ENCODE measurements around the gene ZFYVE28.
A peak's percentile ranks its signal among the peaks of the same experiment; 100 is the strongest.

The ZFYVE28 gene

DNA sequence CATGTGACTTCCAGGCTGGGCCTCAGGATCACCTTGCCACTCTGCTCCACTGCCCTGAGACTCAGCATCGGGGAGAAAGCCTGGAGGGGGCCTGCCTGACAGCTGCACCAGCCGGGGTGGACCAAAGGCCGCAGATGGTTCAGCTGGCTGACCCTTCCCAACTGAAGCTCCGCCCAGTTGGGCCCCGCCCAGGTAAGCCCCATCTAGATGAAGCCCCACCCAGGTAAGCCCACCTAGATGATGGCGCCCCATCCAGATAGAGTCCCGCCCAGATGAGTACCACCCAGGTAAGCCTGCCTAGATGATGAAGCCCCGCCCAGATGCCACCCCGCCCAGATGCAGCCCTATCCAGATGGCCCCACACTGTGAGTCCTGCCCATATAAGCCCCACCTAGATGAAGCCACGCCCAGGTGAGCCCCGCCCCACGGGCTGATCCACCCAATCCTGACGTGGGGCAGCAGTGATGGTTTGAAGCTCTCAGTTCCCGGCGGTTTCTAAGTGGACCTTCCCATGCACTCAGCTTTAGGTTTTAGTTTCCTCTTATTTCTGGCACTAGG lies 10.0 kb downstream of the ZFYVE28 start:
- no peak overlapping the region for H3K27ac ChIP-seq (ENCODE audit: insufficient read depth in 1 of 2, low read depth in 1 of 2, low read length in 2 of 2, poor library complexity in 1 of 2, severe bottlenecking in 2 of 2)
- no peaks in the 10 kb centered on the region for H3K36me3 ChIP-seq (ENCODE audit: control insufficient read depth in 4 of 4, insufficient read depth in 4 of 4, low read length in 3 of 4)
- DNase-seq: no peak
- H3K27me3 ChIP-seq (replicated peaks in 2 of 5; ENCODE audit: control insufficient read depth in 4 of 5, insufficient read depth in 5 of 5, low read length in 4 of 5): peaks cover 0 to 5% (median 3%) of the 10 kb centered on the region in 5 experiments
- H3K9me3 ChIP-seq (ENCODE audit: control extremely low read depth in 1 of 5, control insufficient read depth in 4 of 5, insufficient read depth in 2 of 5, low read depth in 1 of 5, low read length in 4 of 5): no peaks in the 10 kb centered on the region
- ChIA-PET CTCF (interaction anchor here (1.0 kb wide), 1 partner anchor 60 kb away, joined by 3 read pairs; the partner anchor contains the start of gene RNF4), POLR2A (no interaction called here)
- 92% methylated on average over 14 of the region's 15 CpGs for WGBS (ENCODE audit: insufficient coverage)
- peaks cover 5 to 18% (median 16%) of the 10 kb centered on the region in 4 experiments for H3K4me1 ChIP-seq (ENCODE audit: control extremely low read depth in 1 of 4, control insufficient read depth in 4 of 4, insufficient read depth in 4 of 4, low read length in 3 of 4)
- no peak overlapping the region for H3K4me3 ChIP-seq (ENCODE audit: control insufficient read depth in 1 of 7, extremely low read depth in 1 of 7, insufficient read depth in 4 of 7, low read depth in 2 of 7, low read length in 6 of 7)

DNA sequence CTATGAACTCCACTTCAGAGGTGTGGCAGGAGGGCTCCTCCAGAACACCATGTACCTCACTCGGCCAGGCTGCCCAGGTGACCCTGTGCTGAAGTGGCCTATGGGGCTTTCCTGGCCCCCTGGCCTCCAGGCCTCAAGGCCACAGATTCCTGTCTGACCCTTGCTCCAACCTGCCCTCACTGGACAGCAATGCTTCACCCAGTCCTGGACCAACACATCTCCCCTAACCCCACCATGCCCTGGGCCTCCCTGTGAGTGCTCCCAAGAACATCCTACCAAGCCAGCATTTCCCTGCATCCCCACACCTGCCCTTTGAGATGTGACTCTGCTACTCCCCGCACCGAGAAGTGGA lies 10.5 kb downstream of the ZFYVE28 start:
- WGBS (ENCODE audit: insufficient coverage): 100% methylated on average over 2 of the region's 3 CpGs
- CTCF ChIA-PET: no interaction called here
- peaks cover 0 to 8% (median 3%) of the 10 kb centered on the region in 5 experiments for H3K27me3 ChIP-seq (replicated peaks in 2 of 5; ENCODE audit: control insufficient read depth in 4 of 5, insufficient read depth in 5 of 5, low read length in 4 of 5)
- no peak for DNase-seq
- no peaks in the 10 kb centered on the region for H3K36me3 ChIP-seq (ENCODE audit: control insufficient read depth in 4 of 4, insufficient read depth in 4 of 4, low read length in 3 of 4)
- peaks cover 5 to 14% (median 12%) of the 10 kb centered on the region in 4 experiments for H3K4me1 ChIP-seq (ENCODE audit: control extremely low read depth in 1 of 4, control insufficient read depth in 4 of 4, insufficient read depth in 4 of 4, low read length in 3 of 4)
- no peak overlapping the region for H3K4me3 ChIP-seq (ENCODE audit: control insufficient read depth in 1 of 7, extremely low read depth in 1 of 7, insufficient read depth in 4 of 7, low read depth in 2 of 7, low read length in 6 of 7)
- H3K9me3 ChIP-seq (ENCODE audit: control extremely low read depth in 1 of 5, control insufficient read depth in 4 of 5, insufficient read depth in 2 of 5, low read depth in 1 of 5, low read length in 4 of 5): no peaks in the 10 kb centered on the region
- no peak overlapping the region for H3K27ac ChIP-seq (ENCODE audit: insufficient read depth in 1 of 2, low read depth in 1 of 2, low read length in 2 of 2, poor library complexity in 1 of 2, severe bottlenecking in 2 of 2)
- POLR2A ChIA-PET: no interaction called here

DNA sequence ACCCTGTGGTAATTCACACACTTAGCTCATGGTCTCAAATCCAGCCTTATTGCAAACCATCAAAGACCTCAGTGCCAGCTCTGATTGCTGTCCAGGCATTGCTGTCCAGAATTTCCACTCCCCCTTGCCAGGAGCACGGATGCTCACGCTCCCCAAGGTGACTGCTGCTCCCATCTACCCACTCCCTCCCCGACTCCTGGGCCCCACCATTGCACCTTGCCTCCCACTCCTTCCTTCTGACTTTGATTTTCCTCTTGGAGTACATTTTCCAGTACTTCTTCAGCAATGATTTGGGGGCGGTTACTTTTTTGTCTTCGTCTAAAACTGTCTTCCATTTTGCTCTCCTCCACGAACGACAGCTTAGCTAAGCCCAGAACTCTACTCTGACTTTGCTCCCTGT lies 11.5 kb downstream of the ZFYVE28 start:
- 78% methylated on average over 7 of the region's 7 CpGs for WGBS (ENCODE audit: insufficient coverage)
- ChIA-PET POLR2A (interaction anchor here (1.0 kb wide), 1 partner anchor 146 kb away, joined by 3 read pairs; no protein-coding TSS in a partner anchor), CTCF (interaction anchor here (1.1 kb wide), 1 partner anchor 35 kb away, joined by 3 read pairs; no protein-coding TSS in a partner anchor)
- Histone ChIP-seq H3K27me3 (replicated peaks in 2 of 5; ENCODE audit: control insufficient read depth in 4 of 5, insufficient read depth in 5 of 5, low read length in 4 of 5) (peaks cover 0 to 18% (median 3%) of the 10 kb centered on the region in 5 experiments), H3K27ac (ENCODE audit: insufficient read depth in 1 of 2, low read depth in 1 of 2, low read length in 2 of 2, poor library complexity in 1 of 2, severe bottlenecking in 2 of 2) (no peak overlapping the region), H3K4me1 (ENCODE audit: control extremely low read depth in 1 of 4, control insufficient read depth in 4 of 4, insufficient read depth in 4 of 4, low read length in 3 of 4) (peaks cover 0 to 13% (median 10%) of the 10 kb centered on the region in 4 experiments), H3K9me3 (ENCODE audit: control extremely low read depth in 1 of 5, control insufficient read depth in 4 of 5, insufficient read depth in 2 of 5, low read depth in 1 of 5, low read length in 4 of 5) (no peaks in the 10 kb centered on the region), H3K36me3 (ENCODE audit: control insufficient read depth in 4 of 4, insufficient read depth in 4 of 4, low read length in 3 of 4) (no peaks in the 10 kb centered on the region), H3K4me3 (ENCODE audit: control insufficient read depth in 1 of 7, extremely low read depth in 1 of 7, insufficient read depth in 4 of 7, low read depth in 2 of 7, low read length in 6 of 7) (no peak overlapping the region)
- DNase-seq: no peak

DNA sequence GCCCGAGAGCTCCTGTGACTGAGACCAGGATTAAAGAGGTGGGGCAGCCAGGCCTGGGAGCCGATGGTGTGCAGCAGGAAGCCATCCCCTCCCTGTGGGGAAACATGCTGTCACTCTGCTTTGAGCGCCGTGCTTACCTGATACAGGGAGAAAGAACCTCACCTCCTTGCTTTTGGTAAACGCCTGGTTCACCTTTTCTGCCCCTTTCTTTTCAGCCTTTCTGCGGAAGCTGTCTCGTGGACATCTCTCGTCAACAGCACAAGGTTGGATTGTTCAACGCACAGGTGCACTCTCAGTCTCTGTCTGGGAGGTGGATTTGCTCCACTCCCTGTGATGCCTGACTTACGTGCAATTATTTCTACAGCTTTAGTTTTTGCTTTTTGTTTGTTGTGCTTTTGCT lies 12.0 kb downstream of the ZFYVE28 start:
- H3K36me3 ChIP-seq (ENCODE audit: control insufficient read depth in 4 of 4, insufficient read depth in 4 of 4, low read length in 3 of 4): no peaks in the 10 kb centered on the region
- H3K4me1 ChIP-seq (ENCODE audit: control extremely low read depth in 1 of 4, control insufficient read depth in 4 of 4, insufficient read depth in 4 of 4, low read length in 3 of 4): peaks cover 0 to 15% (median 13%) of the 10 kb centered on the region in 4 experiments
- no peak for DNase-seq
- no peak overlapping the region for H3K27ac ChIP-seq (ENCODE audit: insufficient read depth in 1 of 2, low read depth in 1 of 2, low read length in 2 of 2, poor library complexity in 1 of 2, severe bottlenecking in 2 of 2)
- POLR2A ChIA-PET: interaction anchor here (1.0 to 1.1 kb wide), 2 partner anchors 24 to 147 kb away, joined by 3 read pairs; no protein-coding TSS in a partner anchor
- no peaks in the 10 kb centered on the region for H3K9me3 ChIP-seq (ENCODE audit: control extremely low read depth in 1 of 5, control insufficient read depth in 4 of 5, insufficient read depth in 2 of 5, low read depth in 1 of 5, low read length in 4 of 5)
- 79% methylated on average over 7 of the region's 10 CpGs for WGBS (ENCODE audit: insufficient coverage)
- CTCF ChIA-PET: interaction anchor here (1.1 kb wide), 1 partner anchor 36 kb away, joined by 3 read pairs; no protein-coding TSS in a partner anchor
- peaks cover 0 to 21% (median 5%) of the 10 kb centered on the region in 5 experiments for H3K27me3 ChIP-seq (replicated peaks in 2 of 5; ENCODE audit: control insufficient read depth in 4 of 5, insufficient read depth in 5 of 5, low read length in 4 of 5)
- H3K4me3 ChIP-seq (ENCODE audit: control insufficient read depth in 1 of 7, extremely low read depth in 1 of 7, insufficient read depth in 4 of 7, low read depth in 2 of 7, low read length in 6 of 7): no peak overlapping the region

DNA sequence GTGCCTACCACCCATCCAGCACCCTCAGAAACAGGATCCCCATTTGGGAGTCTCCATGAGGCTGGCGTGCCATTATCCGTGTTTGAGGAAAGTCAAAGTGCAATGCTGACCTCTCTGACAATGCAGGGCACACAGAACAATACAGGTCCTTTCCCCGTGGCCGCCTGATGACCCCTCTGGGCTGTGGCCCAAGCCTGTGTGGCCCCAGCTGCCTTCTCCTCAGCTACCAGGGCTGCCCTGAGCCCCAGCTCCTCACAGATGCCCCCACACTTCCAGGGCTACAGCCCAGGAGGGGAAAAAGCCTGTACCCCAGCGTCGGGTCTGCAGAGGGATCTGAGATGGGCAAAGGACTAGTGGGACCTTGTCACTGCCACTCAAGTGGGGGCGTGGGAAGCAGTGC lies 15.5 kb downstream of the ZFYVE28 start:
- Histone ChIP-seq H3K4me1 (ENCODE audit: control extremely low read depth in 1 of 4, control insufficient read depth in 4 of 4, insufficient read depth in 4 of 4, low read length in 3 of 4) (peaks cover 0 to 15% (median 13%) of the 10 kb centered on the region in 4 experiments), H3K27ac (ENCODE audit: insufficient read depth in 1 of 2, low read depth in 1 of 2, low read length in 2 of 2, poor library complexity in 1 of 2, severe bottlenecking in 2 of 2) (no peak overlapping the region), H3K4me3 (ENCODE audit: control insufficient read depth in 1 of 7, extremely low read depth in 1 of 7, insufficient read depth in 4 of 7, low read depth in 2 of 7, low read length in 6 of 7) (no peak overlapping the region), H3K27me3 (replicated peaks in 2 of 5; ENCODE audit: control insufficient read depth in 4 of 5, insufficient read depth in 5 of 5, low read length in 4 of 5) (peaks cover 0 to 33% (median 13%) of the 10 kb centered on the region in 5 experiments), H3K36me3 (ENCODE audit: control insufficient read depth in 4 of 4, insufficient read depth in 4 of 4, low read length in 3 of 4) (no peaks in the 10 kb centered on the region), H3K9me3 (ENCODE audit: control extremely low read depth in 1 of 5, control insufficient read depth in 4 of 5, insufficient read depth in 2 of 5, low read depth in 1 of 5, low read length in 4 of 5) (no peaks in the 10 kb centered on the region)
- WGBS (ENCODE audit: insufficient coverage): 86% methylated on average over 7 of the region's 7 CpGs
- DNase-seq: no peak
- ChIA-PET CTCF (interaction anchor here (0.7 to 6.9 kb wide), 5 partner anchors 10 to 49 kb away, joined by 3 to 49 read pairs (median 8); no protein-coding TSS in a partner anchor), POLR2A (no interaction called here)

DNA sequence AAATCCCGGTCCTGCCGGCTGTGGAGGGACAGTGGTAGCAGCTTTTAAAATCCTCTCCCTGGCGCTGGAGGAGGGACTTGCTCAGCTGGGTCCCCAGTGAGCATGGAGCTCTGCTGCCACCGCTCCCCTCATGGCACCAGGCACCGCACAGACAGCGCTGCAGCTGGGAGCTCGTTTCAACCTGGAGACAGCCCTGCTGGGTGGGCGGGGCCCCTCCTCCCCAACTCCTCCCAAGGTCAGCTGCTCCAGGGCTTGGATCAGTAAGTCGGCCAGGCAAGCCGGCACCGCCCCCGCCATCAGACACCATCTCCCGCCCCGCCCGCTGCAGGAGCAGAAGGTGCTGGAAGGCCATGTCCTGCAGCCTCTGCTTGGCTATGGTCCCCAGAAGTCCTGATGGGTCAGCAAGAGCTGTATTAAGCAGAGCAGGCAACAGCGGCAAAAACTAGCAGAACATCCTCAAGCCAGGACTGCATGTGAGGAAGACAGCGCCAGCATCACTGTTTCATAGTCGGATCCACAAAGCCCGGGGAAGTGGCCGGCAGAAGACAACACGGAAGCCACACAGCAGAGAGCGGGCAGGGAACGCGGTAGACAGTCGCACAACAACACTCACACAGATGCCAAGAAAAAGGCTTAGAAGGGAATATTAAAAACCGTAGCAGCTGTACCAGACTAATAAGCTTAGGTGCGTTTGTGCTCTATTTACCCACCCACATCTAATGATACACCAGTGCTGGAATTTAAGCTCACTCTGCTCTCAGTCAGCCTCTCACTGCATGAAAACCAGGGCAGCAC lies 16.2 kb downstream of the ZFYVE28 start:
- WGBS (ENCODE audit: insufficient coverage): 4% methylated on average over 14 of the region's 27 CpGs
- ChIA-PET CTCF (interaction anchor here (0.7 to 6.9 kb wide), 6 partner anchors 10 to 48 kb away, joined by 3 to 49 read pairs (median 6); no protein-coding TSS in a partner anchor), POLR2A (interaction anchor here (2.1 kb wide), 1 partner anchor 10 kb away, joined by 7 read pairs; no protein-coding TSS in a partner anchor)
- Histone ChIP-seq H3K4me3 (ENCODE audit: control insufficient read depth in 1 of 7, extremely low read depth in 1 of 7, insufficient read depth in 4 of 7, low read depth in 2 of 7, low read length in 6 of 7) (peak overlapping the region in 5 of 7 experiments; percentile 10 to 65 (median 19)), H3K36me3 (ENCODE audit: control insufficient read depth in 4 of 4, insufficient read depth in 4 of 4, low read length in 3 of 4) (no peaks in the 10 kb centered on the region), H3K27ac (ENCODE audit: insufficient read depth in 1 of 2, low read depth in 1 of 2, low read length in 2 of 2, poor library complexity in 1 of 2, severe bottlenecking in 2 of 2) (no peak overlapping the region), H3K4me1 (ENCODE audit: control extremely low read depth in 1 of 4, control insufficient read depth in 4 of 4, insufficient read depth in 4 of 4, low read length in 3 of 4) (peaks cover 0 to 15% (median 13%) of the 10 kb centered on the region in 4 experiments), H3K27me3 (replicated peaks in 2 of 5; ENCODE audit: control insufficient read depth in 4 of 5, insufficient read depth in 5 of 5, low read length in 4 of 5) (peaks cover 0 to 33% (median 13%) of the 10 kb centered on the region in 5 experiments), H3K9me3 (ENCODE audit: control extremely low read depth in 1 of 5, control insufficient read depth in 4 of 5, insufficient read depth in 2 of 5, low read depth in 1 of 5, low read length in 4 of 5) (no peaks in the 10 kb centered on the region)
- DNase-seq: peak; percentile 29 to 52 (median 43)
